ENCODE measurements around the gene HOTAIR. TPM values are rescaled to one million over a fixed set of nuclear protein-coding genes. Genes with fewer than 3 reads are reported as not detected.
A peak's percentile ranks its signal among the peaks of the same experiment; 100 is the strongest.

The HOTAIR gene
- total RNA-seq, 1 experiment from 2014 or later = not detected

- H3K27me3 Mint-ChIP-seq (ENCODE audit: low read depth) = peaks cover 99% of the 10 kb centered on the region
- H3K9me3 Mint-ChIP-seq = no peaks in the 10 kb centered on the region
- ATAC-seq (no peak), DNase-seq (ENCODE audit: low spot score) (no peak)
- POLR2A ChIA-PET = interaction anchor here (0.6 to 1.4 kb wide), 4 partner anchors 14 to 243 kb away, joined by 3 to 4 read pairs (median 4); no protein-coding TSS in a partner anchor
- CTCF ChIA-PET = interaction anchor here (1.0 to 2.7 kb wide), 6 partner anchors 24 to 191 kb away, joined by 3 to 7 read pairs (median 6); partner anchors contain the start of gene HOXC5
- no peak overlapping the region for H3K27ac Mint-ChIP-seq
- peaks cover 21% of the 10 kb centered on the region for H3K4me1 Mint-ChIP-seq
- peak overlapping the region; percentile 47 for H3K4me3 Mint-ChIP-seq
- TF ChIP-seq, protein P1, sequence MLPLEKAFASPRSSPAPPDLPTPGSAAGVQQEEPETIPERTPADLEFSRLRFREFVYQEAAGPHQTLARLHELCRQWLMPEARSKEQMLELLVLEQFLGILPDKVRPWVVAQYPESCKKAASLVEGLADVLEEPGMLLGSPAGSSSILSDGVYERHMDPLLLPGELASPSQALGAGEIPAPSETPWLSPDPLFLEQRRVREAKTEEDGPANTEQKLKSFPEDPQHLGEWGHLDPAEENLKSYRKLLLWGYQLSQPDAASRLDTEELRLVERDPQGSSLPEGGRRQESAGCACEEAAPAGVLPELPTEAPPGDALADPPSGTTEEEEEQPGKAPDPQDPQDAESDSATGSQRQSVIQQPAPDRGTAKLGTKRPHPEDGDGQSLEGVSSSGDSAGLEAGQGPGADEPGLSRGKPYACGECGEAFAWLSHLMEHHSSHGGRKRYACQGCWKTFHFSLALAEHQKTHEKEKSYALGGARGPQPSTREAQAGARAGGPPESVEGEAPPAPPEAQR (CRISPR knock-in tag; IDR thresholded peaks at IDR 0.05) = no peak
- TF ChIP-seq, protein P2, sequence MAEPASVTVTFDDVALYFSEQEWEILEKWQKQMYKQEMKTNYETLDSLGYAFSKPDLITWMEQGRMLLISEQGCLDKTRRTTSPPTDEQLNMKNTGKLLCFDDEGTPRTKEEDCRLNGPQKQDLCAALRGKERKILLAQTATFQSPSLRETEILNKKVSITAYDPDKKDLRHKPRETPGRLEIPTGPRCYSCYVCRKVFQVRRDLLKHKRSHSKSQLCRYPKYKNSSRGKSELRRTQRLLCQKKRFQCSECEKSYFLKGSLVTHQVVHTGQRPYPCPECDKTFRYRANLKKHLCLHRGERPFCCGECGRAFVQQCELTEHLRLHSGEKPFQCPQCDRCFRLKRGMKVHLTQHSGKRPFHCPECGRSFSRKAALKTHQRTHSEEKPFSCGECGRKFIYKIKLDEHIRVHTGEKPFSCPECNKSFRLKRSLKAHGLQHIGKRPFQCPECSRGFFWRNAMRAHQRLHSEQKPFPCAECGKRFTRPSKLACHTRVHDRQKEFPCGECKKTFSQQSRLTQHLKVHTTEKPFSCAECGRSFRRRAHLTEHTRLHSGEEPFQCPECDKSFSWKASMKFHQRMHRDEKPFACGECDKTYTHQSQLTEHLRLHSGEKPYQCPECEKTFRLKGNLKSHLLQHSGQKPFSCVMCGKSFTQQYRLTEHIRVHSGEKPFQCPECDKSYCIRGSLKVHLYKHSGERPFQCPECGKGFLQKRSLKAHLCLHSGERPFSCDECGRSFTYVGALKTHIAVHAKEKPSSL (CRISPR knock-in tag; conservative IDR thresholded peaks at IDR 0.05) = no peak
- TF ChIP-seq ZNF263 (CRISPR knock-in tag; IDR thresholded peaks at IDR 0.05; ENCODE audit: low read depth) (no peak), IRF2 (CRISPR knock-in tag; IDR thresholded peaks at IDR 0.05; ENCODE audit: borderline replicate concordance, low read depth) (no peak), ZNF671 (CRISPR knock-in tag; IDR thresholded peaks at IDR 0.05) (no peak), MYBL2 (CRISPR knock-in tag; IDR thresholded peaks at IDR 0.05) (no peak), KAT7 (CRISPR knock-in tag; IDR thresholded peaks at IDR 0.05; ENCODE audit: borderline replicate concordance) (no peak), ETV6 (CRISPR knock-in tag; IDR thresholded peaks at IDR 0.05) (no peak), CBFB (CRISPR knock-in tag; IDR thresholded peaks at IDR 0.05; ENCODE audit: low read depth) (no peak), HMGA2 (CRISPR knock-in tag; IDR thresholded peaks at IDR 0.05) (no peak), NR2C2 (CRISPR knock-in tag; IDR thresholded peaks at IDR 0.05) (no peak)
- TF ChIP-seq, protein P3, sequence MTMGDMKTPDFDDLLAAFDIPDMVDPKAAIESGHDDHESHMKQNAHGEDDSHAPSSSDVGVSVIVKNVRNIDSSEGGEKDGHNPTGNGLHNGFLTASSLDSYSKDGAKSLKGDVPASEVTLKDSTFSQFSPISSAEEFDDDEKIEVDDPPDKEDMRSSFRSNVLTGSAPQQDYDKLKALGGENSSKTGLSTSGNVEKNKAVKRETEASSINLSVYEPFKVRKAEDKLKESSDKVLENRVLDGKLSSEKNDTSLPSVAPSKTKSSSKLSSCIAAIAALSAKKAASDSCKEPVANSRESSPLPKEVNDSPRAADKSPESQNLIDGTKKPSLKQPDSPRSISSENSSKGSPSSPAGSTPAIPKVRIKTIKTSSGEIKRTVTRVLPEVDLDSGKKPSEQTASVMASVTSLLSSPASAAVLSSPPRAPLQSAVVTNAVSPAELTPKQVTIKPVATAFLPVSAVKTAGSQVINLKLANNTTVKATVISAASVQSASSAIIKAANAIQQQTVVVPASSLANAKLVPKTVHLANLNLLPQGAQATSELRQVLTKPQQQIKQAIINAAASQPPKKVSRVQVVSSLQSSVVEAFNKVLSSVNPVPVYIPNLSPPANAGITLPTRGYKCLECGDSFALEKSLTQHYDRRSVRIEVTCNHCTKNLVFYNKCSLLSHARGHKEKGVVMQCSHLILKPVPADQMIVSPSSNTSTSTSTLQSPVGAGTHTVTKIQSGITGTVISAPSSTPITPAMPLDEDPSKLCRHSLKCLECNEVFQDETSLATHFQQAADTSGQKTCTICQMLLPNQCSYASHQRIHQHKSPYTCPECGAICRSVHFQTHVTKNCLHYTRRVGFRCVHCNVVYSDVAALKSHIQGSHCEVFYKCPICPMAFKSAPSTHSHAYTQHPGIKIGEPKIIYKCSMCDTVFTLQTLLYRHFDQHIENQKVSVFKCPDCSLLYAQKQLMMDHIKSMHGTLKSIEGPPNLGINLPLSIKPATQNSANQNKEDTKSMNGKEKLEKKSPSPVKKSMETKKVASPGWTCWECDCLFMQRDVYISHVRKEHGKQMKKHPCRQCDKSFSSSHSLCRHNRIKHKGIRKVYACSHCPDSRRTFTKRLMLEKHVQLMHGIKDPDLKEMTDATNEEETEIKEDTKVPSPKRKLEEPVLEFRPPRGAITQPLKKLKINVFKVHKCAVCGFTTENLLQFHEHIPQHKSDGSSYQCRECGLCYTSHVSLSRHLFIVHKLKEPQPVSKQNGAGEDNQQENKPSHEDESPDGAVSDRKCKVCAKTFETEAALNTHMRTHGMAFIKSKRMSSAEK (CRISPR knock-in tag; IDR thresholded peaks at IDR 0.05; ENCODE audit: borderline replicate concordance) = no peak
- TF ChIP-seq, protein P4, sequence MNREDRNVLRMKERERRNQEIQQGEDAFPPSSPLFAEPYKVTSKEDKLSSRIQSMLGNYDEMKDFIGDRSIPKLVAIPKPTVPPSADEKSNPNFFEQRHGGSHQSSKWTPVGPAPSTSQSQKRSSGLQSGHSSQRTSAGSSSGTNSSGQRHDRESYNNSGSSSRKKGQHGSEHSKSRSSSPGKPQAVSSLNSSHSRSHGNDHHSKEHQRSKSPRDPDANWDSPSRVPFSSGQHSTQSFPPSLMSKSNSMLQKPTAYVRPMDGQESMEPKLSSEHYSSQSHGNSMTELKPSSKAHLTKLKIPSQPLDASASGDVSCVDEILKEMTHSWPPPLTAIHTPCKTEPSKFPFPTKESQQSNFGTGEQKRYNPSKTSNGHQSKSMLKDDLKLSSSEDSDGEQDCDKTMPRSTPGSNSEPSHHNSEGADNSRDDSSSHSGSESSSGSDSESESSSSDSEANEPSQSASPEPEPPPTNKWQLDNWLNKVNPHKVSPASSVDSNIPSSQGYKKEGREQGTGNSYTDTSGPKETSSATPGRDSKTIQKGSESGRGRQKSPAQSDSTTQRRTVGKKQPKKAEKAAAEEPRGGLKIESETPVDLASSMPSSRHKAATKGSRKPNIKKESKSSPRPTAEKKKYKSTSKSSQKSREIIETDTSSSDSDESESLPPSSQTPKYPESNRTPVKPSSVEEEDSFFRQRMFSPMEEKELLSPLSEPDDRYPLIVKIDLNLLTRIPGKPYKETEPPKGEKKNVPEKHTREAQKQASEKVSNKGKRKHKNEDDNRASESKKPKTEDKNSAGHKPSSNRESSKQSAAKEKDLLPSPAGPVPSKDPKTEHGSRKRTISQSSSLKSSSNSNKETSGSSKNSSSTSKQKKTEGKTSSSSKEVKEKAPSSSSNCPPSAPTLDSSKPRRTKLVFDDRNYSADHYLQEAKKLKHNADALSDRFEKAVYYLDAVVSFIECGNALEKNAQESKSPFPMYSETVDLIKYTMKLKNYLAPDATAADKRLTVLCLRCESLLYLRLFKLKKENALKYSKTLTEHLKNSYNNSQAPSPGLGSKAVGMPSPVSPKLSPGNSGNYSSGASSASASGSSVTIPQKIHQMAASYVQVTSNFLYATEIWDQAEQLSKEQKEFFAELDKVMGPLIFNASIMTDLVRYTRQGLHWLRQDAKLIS (CRISPR knock-in tag; IDR thresholded peaks at IDR 0.05; ENCODE audit: borderline replicate concordance) = no peak
- TF ChIP-seq, protein P5, sequence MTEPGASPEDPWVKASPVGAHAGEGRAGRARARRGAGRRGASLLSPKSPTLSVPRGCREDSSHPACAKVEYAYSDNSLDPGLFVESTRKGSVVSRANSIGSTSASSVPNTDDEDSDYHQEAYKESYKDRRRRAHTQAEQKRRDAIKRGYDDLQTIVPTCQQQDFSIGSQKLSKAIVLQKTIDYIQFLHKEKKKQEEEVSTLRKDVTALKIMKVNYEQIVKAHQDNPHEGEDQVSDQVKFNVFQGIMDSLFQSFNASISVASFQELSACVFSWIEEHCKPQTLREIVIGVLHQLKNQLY (CRISPR knock-in tag; IDR thresholded peaks at IDR 0.05) = no peak
- H3K36me3 Mint-ChIP-seq = no peaks in the 10 kb centered on the region
Measured at GRCh38 chr12:53937596-53938325, 37.0 kb downstream of the HOTAIR start.

Measured in WTC11 (cell line).